Naive thymus-derived CD4-positive, alpha-beta T cell (primary cell): ENCODE measurements around the gene DENND1A. TPM values are rescaled to one million over a fixed set of nuclear protein-coding genes. Genes with fewer than 3 reads are reported as not detected.
A peak's percentile ranks its signal among the peaks of the same experiment; 100 is the strongest.

Experiments used
- ATAC-seq: fragments of 150-1000 bp; cut with Tn5 transposase; 2 replicates; pipeline ENCODE4 v1.10.0; 2021; ENCODE audit warnings: mild to moderate bottlenecking, moderate library complexity
- CTCF ChIA-PET: fragments of 350-600 bp; sonication (Branson Sonifier 250); formaldehyde crosslinking; loops from one replicate; lab custom pipeline; 2021; ENCODE audit warnings: antibody characterized with exemption; lab: Charles Lee
- POLR2A ChIA-PET: fragments of 350-600 bp; sonication (Branson Sonifier 250); formaldehyde crosslinking; loops from one replicate; lab custom pipeline; 2021; ENCODE audit warnings: antibody characterized with exemption, inconsistent platforms; lab: Charles Lee
- DNase-seq, 9 donors: peaks; one replicate each; pipeline versions ENCODE4 v3.0.0 to v3.0.0-alpha.2; 2020 to 2022; ENCODE audit warnings: mixed read lengths in 1 of 9
- H3K27ac ChIP-seq: one replicate; pipeline ENCODE4 v1.7.0; 2013; ENCODE audit warnings: mild to moderate bottlenecking, low read depth, low read length, moderate library complexity
- H3K27me3 ChIP-seq, 2 donors: one replicate each; pipeline ENCODE4 v1.7.0; 2013; ENCODE audit warnings: low read length in 2 of 2, mild to moderate bottlenecking in 2 of 2, moderate library complexity in 2 of 2; ENCODE audit not compliant: control insufficient read depth in 2 of 2, insufficient read depth in 2 of 2
- H3K36me3 ChIP-seq, 3 experiments: 1 replicate in 2 of 3; 2 replicates in 1 of 3; pipeline ENCODE4 v1.7.0; 2013; ENCODE audit warnings: low read length in 3 of 3, mild to moderate bottlenecking in 3 of 3, moderate library complexity in 1 of 3; ENCODE audit not compliant: insufficient read depth in 3 of 3, control insufficient read depth in 2 of 3
- H3K4me1 ChIP-seq, 2 donors: one replicate each; pipeline ENCODE4 v1.7.0; 2013; ENCODE audit warnings: low read length in 2 of 2, mild to moderate bottlenecking in 2 of 2, moderate library complexity in 1 of 2; ENCODE audit not compliant: control insufficient read depth in 2 of 2, insufficient read depth in 2 of 2
- H3K4me3 ChIP-seq: 2 replicates; pipeline ENCODE4 v1.7.0; 2013; ENCODE audit warnings: mild to moderate bottlenecking, low read length
- H3K9me3 ChIP-seq, 3 experiments: 1 replicate in 2 of 3; 2 replicates in 1 of 3; pipeline ENCODE4 v1.7.0; 2013; ENCODE audit warnings: low read length in 3 of 3; ENCODE audit not compliant: control insufficient read depth in 2 of 3
- H3K27ac Mint-ChIP-seq, 9 donors: one replicate each; pipeline ENCODE4 v1.8.0; 2020 to 2022; ENCODE audit warnings: mixed read lengths in 9 of 9, mild to moderate bottlenecking in 8 of 9, moderate library complexity in 5 of 9, inconsistent platforms in 2 of 9
- H3K27me3 Mint-ChIP-seq, 5 donors: one replicate each; pipeline ENCODE4 v1.8.0; 2021 to 2022; ENCODE audit warnings: mixed read lengths in 5 of 5, mild to moderate bottlenecking in 1 of 5
- H3K36me3 Mint-ChIP-seq, 5 donors: one replicate each; pipeline ENCODE4 v1.8.0; 2020 to 2022; ENCODE audit warnings: mixed read lengths in 5 of 5, mild to moderate bottlenecking in 3 of 5, inconsistent platforms in 1 of 5
- H3K4me1 Mint-ChIP-seq, 7 donors: one replicate each; pipeline ENCODE4 v1.8.0; 2020 to 2022; ENCODE audit warnings: mixed read lengths in 7 of 7, mild to moderate bottlenecking in 3 of 7, inconsistent platforms in 1 of 7
- H3K4me3 Mint-ChIP-seq, 10 donors: one replicate each; pipeline ENCODE4 v1.8.0; 2020 to 2022; ENCODE audit warnings: mild to moderate bottlenecking in 10 of 10, mixed read lengths in 10 of 10, moderate library complexity in 6 of 10, inconsistent platforms in 2 of 10
- H3K9me3 Mint-ChIP-seq, 11 donors: one replicate each; pipeline ENCODE4 v1.8.0; 2020 to 2022; ENCODE audit warnings: mixed read lengths in 11 of 11, mild to moderate bottlenecking in 4 of 11, inconsistent platforms in 1 of 11, moderate library complexity in 1 of 11
- intact Hi-C, 2 donors: fragments of 100-400 bp; cut with micrococcal nuclease; formaldehyde crosslinking; loops; one replicate each; pipeline ENCODE4 v1.15.1; 2023
- polyA plus RNA-seq, 2 donors: library from polyadenylated mRNA; unstranded; fragments of 300-500 nt; fragmentation: Illumina TruSeq; gene quantifications; one replicate each; pipeline ENCODE4 v1.2.3, GENCODE V29; 2021
- total RNA-seq, 6 experiments: library from RNA in 5 of 6; stranded (reverse) in 5 of 6; gene quantifications; 1 replicate in 5 of 6; 2 replicates in 1 of 6; pipeline ENCODE4 v1.2.3 and lab custom pipeline; 2021 to 2026

Gene DENND1A
- total and polyA plus RNA-seq, 7 experiments from 2014 or later: 4.6 to 41.1 (median 16.5) TPM

- H3K9me3 ChIP-seq: no peaks in the 10 kb centered on the region
These were observed 282.8 kb downstream of the DENND1A start for GRCh38 chr9:123647145-123647544.

GRCh38 chr9:123645762-123646161 lies 284.2 kb downstream of the DENND1A start:
- peaks cover 0 to 18% (median 2%) of the 10 kb centered on the region in 7 donors for H3K4me1 Mint-ChIP-seq
- ChIA-PET POLR2A (no interaction called here), CTCF (no interaction called here)
- no peaks in the 10 kb centered on the region for H3K9me3 ChIP-seq
- no peak for DNase-seq
- H3K4me3 ChIP-seq: no peak overlapping the region
- intact Hi-C loops: no loop called here
- peaks cover 0 to 21% (median 0%) of the 10 kb centered on the region in 5 donors for H3K27me3 Mint-ChIP-seq
- ATAC-seq: no peak
- H3K4me3 Mint-ChIP-seq: no peak overlapping the region
- peaks cover 0 to 4% (median 0%) of the 10 kb centered on the region in 11 donors for H3K9me3 Mint-ChIP-seq
- H3K4me1 ChIP-seq: peaks cover 0 to under 1% of the 10 kb centered on the region in 2 donors
- no peak overlapping the region for H3K27ac ChIP-seq
- no peaks in the 10 kb centered on the region for H3K27me3 ChIP-seq
- peaks cover 5 to 62% (median 36%) of the 10 kb centered on the region in 5 donors for H3K36me3 Mint-ChIP-seq
- no peaks in the 10 kb centered on the region for H3K36me3 ChIP-seq
- no peak overlapping the region for H3K27ac Mint-ChIP-seq

More at GRCh38 chr9:123647145-123647544, 282.8 kb downstream of the DENND1A start:
- DNase-seq: no peak
- Histone ChIP-seq H3K27ac (no peak overlapping the region), H3K27me3 (no peaks in the 10 kb centered on the region), H3K4me3 (no peak overlapping the region), H3K36me3 (peaks cover 0 to 7% (median 0%) of the 10 kb centered on the region in 3 experiments), H3K4me1 (no peaks in the 10 kb centered on the region)
- peaks cover 8 to 73% (median 46%) of the 10 kb centered on the region in 5 donors for H3K36me3 Mint-ChIP-seq
- POLR2A ChIA-PET: no interaction called here
- no peak overlapping the region for H3K27ac Mint-ChIP-seq
- intact Hi-C loops: no loop called here
- CTCF ChIA-PET: no interaction called here
- peaks cover 0 to 4% (median 0%) of the 10 kb centered on the region in 11 donors for H3K9me3 Mint-ChIP-seq
- H3K27me3 Mint-ChIP-seq: peaks cover 0 to 12% (median 0%) of the 10 kb centered on the region in 5 donors
- peaks cover 0 to 9% (median 0%) of the 10 kb centered on the region in 7 donors for H3K4me1 Mint-ChIP-seq
- ATAC-seq: no peak
- H3K4me3 Mint-ChIP-seq: no peak overlapping the region

GRCh38 chr9:123645126-123645525 lies 284.8 kb downstream of the DENND1A start:
- no peaks in the 10 kb centered on the region for H3K36me3 ChIP-seq
- H3K4me1 Mint-ChIP-seq: peaks cover 0 to 22% (median 4%) of the 10 kb centered on the region in 7 donors
- intact Hi-C loops: no loop called here
- no peak for DNase-seq
- no peak overlapping the region for H3K27ac Mint-ChIP-seq
- H3K27ac ChIP-seq: no peak overlapping the region
- H3K4me1 ChIP-seq: peaks cover 0 to 7% of the 10 kb centered on the region in 2 donors
- H3K27me3 ChIP-seq: no peaks in the 10 kb centered on the region
- peaks cover 0 to 4% (median 0%) of the 10 kb centered on the region in 11 donors for H3K9me3 Mint-ChIP-seq
- no peak for ATAC-seq
- no peak overlapping the region for H3K4me3 ChIP-seq
- H3K27me3 Mint-ChIP-seq: peaks cover 0 to 21% (median 0%) of the 10 kb centered on the region in 5 donors
- no peaks in the 10 kb centered on the region for H3K9me3 ChIP-seq
- peaks cover 5 to 57% (median 35%) of the 10 kb centered on the region in 5 donors for H3K36me3 Mint-ChIP-seq
- no peak overlapping the region for H3K4me3 Mint-ChIP-seq
- ChIA-PET POLR2A (no interaction called here), CTCF (no interaction called here)

GRCh38 chr9:123643518-123643917 lies 286.4 kb downstream of the DENND1A start:
- CTCF ChIA-PET: no interaction called here
- Histone ChIP-seq H3K4me1 (peaks cover 2 to 13% of the 10 kb centered on the region in 2 donors), H3K36me3 (no peaks in the 10 kb centered on the region), H3K4me3 (no peak overlapping the region), H3K27me3 (no peaks in the 10 kb centered on the region), H3K9me3 (no peaks in the 10 kb centered on the region), H3K27ac (no peak overlapping the region)
- POLR2A ChIA-PET: no interaction called here
- intact Hi-C loops: no loop called here
- DNase-seq (no peak), ATAC-seq (no peak)
- Mint-ChIP-seq H3K9me3 (peaks cover 0 to 4% (median 0%) of the 10 kb centered on the region in 11 donors), H3K27ac (no peak overlapping the region), H3K4me3 (no peak overlapping the region), H3K36me3 (peaks cover 3 to 47% (median 24%) of the 10 kb centered on the region in 5 donors), H3K27me3 (peaks cover 0 to 24% (median 0%) of the 10 kb centered on the region in 5 donors), H3K4me1 (peaks cover 0 to 23% (median 10%) of the 10 kb centered on the region in 7 donors)

- Histone ChIP-seq H3K27ac (no peak overlapping the region), H3K36me3 (no peaks in the 10 kb centered on the region), H3K4me1 (peaks cover 9 to 19% of the 10 kb centered on the region in 2 donors), H3K4me3 (no peak overlapping the region), H3K27me3 (no peaks in the 10 kb centered on the region), H3K9me3 (no peaks in the 10 kb centered on the region)
- Mint-ChIP-seq H3K4me3 (no peak overlapping the region), H3K36me3 (peaks cover 3 to 37% (median 14%) of the 10 kb centered on the region in 5 donors), H3K4me1 (peaks cover 6 to 32% (median 19%) of the 10 kb centered on the region in 7 donors), H3K27ac (peak overlapping the region in 1 of 9 donors; percentile 41), H3K27me3 (peaks cover 0 to 25% (median 0%) of the 10 kb centered on the region in 5 donors), H3K9me3 (peaks cover 0 to 4% (median 0%) of the 10 kb centered on the region in 11 donors)
- intact Hi-C loops: no loop called here
- ChIA-PET CTCF (no interaction called here), POLR2A (no interaction called here)
- DNase-seq: no peak
- no peak for ATAC-seq
These were observed 287.3 kb downstream of the DENND1A start for GRCh38 chr9:123642291-123643278.

- Histone ChIP-seq H3K27ac (no peak overlapping the region), H3K4me3 (no peak overlapping the region), H3K4me1 (peaks cover 12 to 26% of the 10 kb centered on the region in 2 donors), H3K36me3 (no peaks in the 10 kb centered on the region), H3K27me3 (no peaks in the 10 kb centered on the region), H3K9me3 (no peaks in the 10 kb centered on the region)
- POLR2A ChIA-PET: no interaction called here
- CTCF ChIA-PET: no interaction called here
- peak overlapping the region in 3 of 9 donors; percentile 34 to 62 (median 53) for H3K27ac Mint-ChIP-seq
- intact Hi-C loops: no loop called here
- no peak overlapping the region for H3K4me3 Mint-ChIP-seq
- no peaks in the 10 kb centered on the region for H3K9me3 Mint-ChIP-seq
- peak in 1 of 9 donors; percentile 28 for DNase-seq
- peaks cover 3 to 22% (median 4%) of the 10 kb centered on the region in 5 donors for H3K36me3 Mint-ChIP-seq
- H3K27me3 Mint-ChIP-seq: peaks cover 0 to 32% (median 0%) of the 10 kb centered on the region in 5 donors
- peaks cover 10 to 39% (median 28%) of the 10 kb centered on the region in 7 donors for H3K4me1 Mint-ChIP-seq
- ATAC-seq: peak; percentile 41
These were observed 289.1 kb downstream of the DENND1A start for GRCh38 chr9:123640792-123641222.
